HCT116 (cell line): ENCODE measurements around the gene UACA. TPM values are rescaled to one million over a fixed set of nuclear protein-coding genes. Genes with fewer than 3 reads are reported as not detected.

Experiments used
- ATAC-seq: fragments of 200-7000 bp; cut with Tn5 transposase; 2 replicates; pipeline ENCODE4 v1.9.1; 2020; ENCODE audit warnings: mild to moderate bottlenecking, moderate library complexity
- BruUV-seq: library from RNA; stranded (reverse); fragments of 400-500 nt; replicated peaks from 2 replicates; lab custom pipeline; 2021; lab: Mats Ljungman, UMichigan
- CTCF ChIA-PET: fragments of 300-600 bp; sonication (Branson Sonifier 250); formaldehyde crosslinking; loops from one replicate; lab custom pipeline; 2021; ENCODE audit warnings: antibody characterized with exemption; lab: Charles Lee
- POLR2A ChIA-PET: fragments of 300-600, 350-600 bp; sonication (Branson Sonifier 250); formaldehyde crosslinking; loops from one replicate; lab custom pipeline; 2021; ENCODE audit warnings: antibody characterized with exemption; lab: Charles Lee
- RAD21 ChIA-PET, 2 experiments: fragments of 300-600 bp; sonication (Branson Sonifier 250); formaldehyde crosslinking; loops; one replicate each; lab custom pipeline; 2023; ENCODE audit warnings: low total read pairs in 2 of 2; ENCODE audit not compliant: uncharacterized antibody in 2 of 2, unreplicated experiment in 2 of 2, low non-redundant PET in 1 of 2; lab: Charles Lee
- DNase-seq: peaks from one replicate; pipeline ENCODE4 v3.0.0-alpha.2; 2010; ENCODE audit warnings: low read depth, low spot score
- H2AFZ ChIP-seq: fragments of 200-600 bp; shearing (Covaris generic), sonication (generic); 2 replicates; pipeline ENCODE4 v1.6.1; 2017; ENCODE audit warnings: low read depth, mixed run types, mixed read lengths, antibody characterized with exemption, low read length; ENCODE audit not compliant: poor library complexity, severe bottlenecking
- H3K27ac ChIP-seq: 2 replicates; pipeline ENCODE4 v1.5.1; 2012; ENCODE audit warnings: low read depth, low read length
- H3K27me3 ChIP-seq: fragments of 200-600 bp; sonication (generic); 2 replicates; pipeline ENCODE4 v1.6.1; 2016; ENCODE audit warnings: mixed run types, low read length, mixed read lengths; ENCODE audit not compliant: insufficient read depth
- H3K36me3 ChIP-seq, 2 experiments: fragments of 200-500 bp in 1 of 2; fragments of 200-600 bp in 1 of 2; sonication (Bioruptor generic) in 1 of 2; sonication (generic) in 1 of 2; 2 replicates each; pipeline versions ENCODE4 v1.5.1 to v1.6.1; 2014 to 2016; ENCODE audit warnings: low read length in 2 of 2, inconsistent platforms in 1 of 2, mixed read lengths in 1 of 2, mixed run types in 1 of 2; ENCODE audit not compliant: insufficient read depth in 2 of 2, control insufficient read depth in 1 of 2
- H3K4me1 ChIP-seq, 2 experiments: fragments of 200-600 bp in 1 of 2; sonication (generic) in 1 of 2; 2 replicates each; pipeline versions ENCODE4 v1.5.1 to v1.6.1; 2012 to 2017; ENCODE audit warnings: low read length in 2 of 2, inconsistent platforms in 1 of 2, mild to moderate bottlenecking in 1 of 2, mixed read lengths in 1 of 2, mixed run types in 1 of 2, moderate library complexity in 1 of 2; ENCODE audit not compliant: insufficient read depth in 2 of 2, control insufficient read depth in 1 of 2
- H3K4me2 ChIP-seq: fragments of 200-600 bp; sonication (generic); 2 replicates; pipeline ENCODE4 v1.6.1; 2017; ENCODE audit warnings: mixed run types, low read length, mixed read lengths
- H3K4me3 ChIP-seq, 2 experiments: fragments of 200-600 bp in 1 of 2; sonication (generic) in 1 of 2; replicated peaks in 1 of 2; 2 replicates each; pipeline ENCODE4 v1.5.1; 2011 to 2016; ENCODE audit warnings: low read length in 2 of 2, control low read depth in 1 of 2, low read depth in 1 of 2, mild to moderate bottlenecking in 1 of 2, mixed read lengths in 1 of 2, mixed run types in 1 of 2
- H3K79me2 ChIP-seq: fragments of 200-600 bp; sonication (generic); 2 replicates; pipeline ENCODE4 v1.6.1; 2017; ENCODE audit warnings: mild to moderate bottlenecking, mixed run types, low read length, moderate library complexity, mixed read lengths; ENCODE audit not compliant: insufficient read depth
- H3K9ac ChIP-seq: fragments of 200-600 bp; sonication (generic); 2 replicates; pipeline ENCODE4 v1.6.1; 2016; ENCODE audit warnings: low read length, mixed read lengths
- H3K9me2 ChIP-seq: fragments of 200-600 bp; sonication (generic), shearing (Covaris generic); 2 replicates; pipeline ENCODE4 v1.6.1; 2017; ENCODE audit warnings: mixed run types, mild to moderate bottlenecking, moderate library complexity; ENCODE audit not compliant: insufficient read depth
- H3K9me3 ChIP-seq, 2 experiments: fragments of 200-500 bp in 1 of 2; fragments of 200-600 bp in 1 of 2; sonication (Bioruptor generic) in 1 of 2; sonication (generic) in 1 of 2; 2 replicates each; pipeline ENCODE4 v1.6.1; 2014 to 2017; ENCODE audit warnings: low read length in 2 of 2, mixed read lengths in 2 of 2, inconsistent platforms in 1 of 2, low read depth in 1 of 2, mild to moderate bottlenecking in 1 of 2, mixed run types in 1 of 2, moderate library complexity in 1 of 2; ENCODE audit not compliant: control insufficient read depth in 1 of 2, insufficient read depth in 1 of 2
- H4K20me1 ChIP-seq: fragments of 200-600 bp; sonication (generic), shearing (Covaris generic); 2 replicates; pipeline ENCODE4 v1.6.1; 2017; ENCODE audit warnings: mixed run types, mild to moderate bottlenecking, moderate library complexity; ENCODE audit not compliant: insufficient read depth
- CTCF ChIP-seq, 3 experiments: fragments of 200-600 bp in 1 of 3; sonication (generic) in 1 of 3; IDR thresholded peaks in 2 of 3; conservative IDR thresholded peaks in 1 of 3; 2 replicates each; pipeline ENCODE4 v1.5.1; 2012 to 2017; ENCODE audit warnings: low read depth in 2 of 3, low read length in 2 of 3, antibody characterized with exemption in 1 of 3, borderline replicate concordance in 1 of 3, control low read depth in 1 of 3, mild to moderate bottlenecking in 1 of 3, mixed read lengths in 1 of 3, mixed run types in 1 of 3, moderate library complexity in 1 of 3; ENCODE audit not compliant: insufficient read depth in 1 of 3
- MAX ChIP-seq: IDR thresholded peaks from 2 replicates; pipeline ENCODE4 v1.6.1; 2012
- POLR2A ChIP-seq: IDR thresholded peaks from 2 replicates; pipeline ENCODE4 v1.7.0; 2011; ENCODE audit warnings: borderline replicate concordance; ENCODE audit not compliant: insufficient read depth, insufficient read length; ENCODE audit errors: extremely low read depth
- POLR2AphosphoS5 ChIP-seq: IDR thresholded peaks from 2 replicates; pipeline ENCODE4 v1.6.1; 2011; ENCODE audit warnings: mild to moderate bottlenecking, low read depth, low read length, moderate library complexity
- REST ChIP-seq: IDR thresholded peaks from 2 replicates; pipeline ENCODE4 v1.6.1; 2012; ENCODE audit warnings: low read depth
- SIN3A ChIP-seq: IDR thresholded peaks from 2 replicates; pipeline ENCODE4 v1.6.1; 2012; ENCODE audit warnings: low read depth
- TCF7L2 ChIP-seq: IDR thresholded peaks from 2 replicates; pipeline ENCODE4 v1.7.0; 2011; ENCODE audit warnings: borderline replicate concordance, inconsistent platforms; ENCODE audit not compliant: insufficient read depth, insufficient read length; ENCODE audit errors: extremely low read depth
- YY1 ChIP-seq: IDR thresholded peaks from 2 replicates; pipeline ENCODE4 v1.6.1; 2011; ENCODE audit warnings: low read length, low read depth, moderate library complexity, mild to moderate bottlenecking; ENCODE audit not compliant: insufficient replicate concordance; ENCODE audit errors: extremely low read depth
- ZFX ChIP-seq: fragments of 450-650 bp; IDR thresholded peaks from 2 replicates; pipeline ENCODE4 v1.6.1; 2017
- intact Hi-C: fragments of 100-400 bp; cut with micrococcal nuclease; formaldehyde crosslinking; loops from 2 replicates; pipeline ENCODE4 v1.10.0; 2022
- total RNA-seq: library from RNA; stranded (reverse); gene quantifications from one replicate; pipeline ENCODE4 v1.2.1, GENCODE V29; 2021; ENCODE audit not compliant: unreplicated experiment
- TF ChIP-seq, protein P1 (sequence below): IDR thresholded peaks from 2 replicates; pipeline ENCODE4 v1.6.1; 2012

Gene UACA
- total RNA-seq, 1 experiment from 2014 or later: 47.4 TPM

- Histone ChIP-seq H3K9ac (no peak overlapping the region), H2AFZ (peak overlapping the region; percentile 39)
- intact Hi-C loops: no loop called here
These were observed 36.5 kb upstream of the UACA start for GRCh38 chr15:70799667-70800450.

More at GRCh38 chr15:70799667-70800450, 36.5 kb upstream of the UACA start:
- no peak for TF ChIP-seq REST
- no peak for TF ChIP-seq ZFX
- TF ChIP-seq CTCF (IDR thresholded peaks at IDR 0.05 in 2 of 3, conservative IDR thresholded peaks at IDR 0.05 in 1 of 3; ENCODE audit: borderline replicate concordance in 1 of 3, insufficient read depth in 1 of 3, low read depth in 2 of 3, low read length in 2 of 3): no peak
- no peak for TF ChIP-seq YY1
- TF ChIP-seq, protein P1, sequence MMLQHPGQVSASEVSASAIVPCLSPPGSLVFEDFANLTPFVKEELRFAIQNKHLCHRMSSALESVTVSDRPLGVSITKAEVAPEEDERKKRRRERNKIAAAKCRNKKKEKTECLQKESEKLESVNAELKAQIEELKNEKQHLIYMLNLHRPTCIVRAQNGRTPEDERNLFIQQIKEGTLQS: no peak
- no peak for TF ChIP-seq POLR2A
- no peak for TF ChIP-seq MAX
- no peak for TF ChIP-seq TCF7L2
- TF ChIP-seq POLR2AphosphoS5: no peak
- TF ChIP-seq SIN3A: no peak
- CTCF ChIA-PET: interaction anchor here (1.3 to 1.5 kb wide), 2 partner anchors 12 to 25 kb away, joined by 4 to 6 read pairs; no protein-coding TSS in a partner anchor
- POLR2A ChIA-PET: interaction anchor here (1.3 kb wide), 1 partner anchor 12 kb away, joined by 5 read pairs; no protein-coding TSS in a partner anchor
- no peak overlapping the region for H3K4me3 ChIP-seq
- no peaks in the 10 kb centered on the region for H3K9me3 ChIP-seq
- no peaks in the 10 kb centered on the region for H4K20me1 ChIP-seq
- H3K36me3 ChIP-seq: no peaks in the 10 kb centered on the region
- no TSS peak for BruUV-seq
- H3K4me1 ChIP-seq: peaks cover 19 to 44% of the 10 kb centered on the region in 2 experiments
- DNase-seq: no peak
- H3K27ac ChIP-seq: no peak overlapping the region
- RAD21 ChIA-PET: no interaction called here
- no peak for ATAC-seq
- no peaks in the 10 kb centered on the region for H3K9me2 ChIP-seq
- no peaks in the 10 kb centered on the region for H3K79me2 ChIP-seq
- H3K4me2 ChIP-seq: peak overlapping the region; percentile 13
- H3K27me3 ChIP-seq: no peaks in the 10 kb centered on the region
